ENCODE data around the gene ISM1.

The ISM1 gene

GRCh38 chr20:13220904-13221297, at the start of gene ISM1:
ISM1 (plus strand) TSS chr20:13221274; CDS start chr20:13221777, 503 bp downstream.
- DNase-seq (ENCODE audit: low spot score): no peak

DNA sequence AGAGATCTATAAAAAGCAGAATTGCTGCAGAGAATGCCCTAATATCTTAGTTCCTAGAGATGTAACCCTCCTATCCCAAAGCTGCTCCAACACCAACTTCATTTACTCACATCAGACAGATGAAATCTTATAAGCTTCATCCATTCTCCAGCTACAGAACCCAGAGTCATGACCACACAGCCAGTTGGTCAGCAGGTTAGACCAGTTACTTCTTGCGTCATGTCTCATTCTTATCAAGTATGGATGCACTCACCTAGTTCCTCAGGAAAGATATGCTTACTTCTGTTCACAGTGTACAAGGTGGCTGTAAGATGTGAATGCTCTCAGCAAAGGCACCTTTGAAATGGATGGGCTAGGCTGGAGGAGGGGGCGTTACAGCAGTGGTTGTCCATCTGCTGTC, 47.9 kb upstream of the ISM1 start:
- DNase-seq (ENCODE audit: low spot score): no peak

DNA sequence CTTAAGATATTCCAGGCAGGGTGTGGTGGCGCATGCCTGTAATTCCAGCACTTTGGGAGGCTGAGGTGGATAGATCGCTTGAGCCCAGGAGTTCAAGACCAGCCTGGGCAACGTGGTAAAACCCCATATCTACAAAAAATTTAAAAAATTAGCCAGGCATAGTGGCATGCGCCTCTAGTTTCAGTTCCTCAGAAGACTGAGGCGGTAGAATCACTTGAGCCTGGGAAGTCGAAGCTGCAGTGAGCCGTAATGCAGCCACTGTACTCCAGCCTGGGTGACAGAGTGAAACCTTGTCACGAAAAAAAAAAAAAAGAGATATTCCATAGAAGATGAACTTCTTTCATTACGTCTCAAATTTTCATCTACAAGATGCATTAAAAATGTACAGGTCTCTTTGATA, 46.7 kb upstream of the ISM1 start:
- no peak for DNase-seq (ENCODE audit: low spot score)

DNA sequence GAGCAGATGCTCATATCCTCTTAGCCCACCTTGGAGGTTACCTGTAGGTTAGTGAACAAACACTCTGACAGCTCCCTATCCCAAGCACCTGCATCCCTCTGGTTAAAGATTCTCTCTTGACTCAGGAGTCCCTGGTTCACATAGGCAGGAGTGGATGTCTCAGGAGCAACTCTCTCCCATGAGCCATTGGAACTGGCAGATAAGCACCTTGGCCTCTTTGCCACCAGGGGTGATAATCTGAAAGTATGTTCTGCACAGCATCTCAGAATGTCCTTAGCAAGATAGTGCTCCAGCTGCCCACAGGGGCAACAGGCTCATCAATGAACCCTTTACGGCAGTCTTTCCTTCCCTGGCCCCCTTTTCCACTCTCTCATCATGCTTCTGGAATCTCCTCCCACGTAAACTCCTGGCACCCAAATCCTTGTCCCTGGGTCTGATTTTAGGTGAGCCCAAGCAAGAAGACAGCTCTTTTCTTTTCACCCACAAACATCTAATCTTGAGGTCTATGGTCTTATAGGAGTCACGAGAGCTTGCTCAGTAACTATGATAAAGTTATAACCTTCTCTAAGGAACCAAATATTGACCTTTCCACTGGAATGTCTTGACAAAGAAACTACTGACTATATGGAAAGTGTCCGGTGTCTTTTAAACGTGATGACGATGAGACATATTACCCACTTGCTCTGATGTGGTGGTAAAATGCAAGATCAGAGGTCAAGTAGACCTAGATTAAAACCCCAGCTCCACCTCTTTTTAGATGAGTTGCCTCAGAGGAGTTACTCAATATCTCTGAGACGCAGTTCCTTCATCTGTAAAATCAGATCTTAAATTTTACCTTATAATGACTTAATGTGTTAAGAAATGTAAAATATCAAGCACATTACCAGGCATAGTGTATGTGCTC, 39.8 kb upstream of the ISM1 start:
- no peak for DNase-seq (ENCODE audit: low spot score)

DNA sequence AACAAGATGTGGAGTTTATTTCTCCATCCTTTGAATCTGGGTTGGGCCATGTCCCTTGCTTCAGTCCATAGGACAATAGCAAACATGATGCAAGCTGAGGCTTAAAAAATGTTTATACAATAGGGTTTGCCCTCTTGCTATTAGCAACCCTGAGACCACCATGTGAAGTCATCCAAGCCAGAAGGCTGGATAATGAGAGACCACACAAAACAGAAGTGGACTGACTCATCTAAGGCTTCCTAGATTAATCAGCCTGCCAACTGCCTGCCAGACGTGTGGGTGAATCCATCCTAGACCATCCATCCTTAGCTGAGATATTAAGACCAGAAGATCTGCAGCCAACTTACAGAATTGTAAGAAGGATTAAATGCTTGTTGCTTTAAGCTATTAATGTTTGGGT, 38.1 kb upstream of the ISM1 start:
- no peak for DNase-seq (ENCODE audit: low spot score)

- DNase-seq (ENCODE audit: low spot score): no peak
Measured at GRCh38 chr20:13186043-13186774, 34.9 kb upstream of the ISM1 start.

DNA sequence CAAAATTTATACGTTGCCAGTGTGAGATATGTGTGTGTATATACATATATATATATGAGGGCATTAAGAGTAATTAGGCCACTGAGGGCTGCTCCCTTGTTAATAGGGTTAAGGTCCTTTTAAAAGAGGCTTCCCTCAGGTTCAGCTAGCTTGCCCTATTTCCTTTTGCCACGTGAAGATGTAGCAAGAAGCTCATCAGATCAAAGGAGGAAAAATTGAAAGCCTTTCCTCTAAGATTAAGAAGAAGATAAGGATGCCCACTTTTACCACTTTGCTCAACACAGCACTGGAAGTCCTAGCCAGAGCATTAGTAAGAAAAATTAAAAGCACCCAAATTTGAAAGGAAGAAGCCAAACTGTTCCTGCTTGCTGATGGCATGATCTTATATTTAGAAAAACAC, 33.2 kb upstream of the ISM1 start:
- DNase-seq (ENCODE audit: low spot score): no peak

DNA sequence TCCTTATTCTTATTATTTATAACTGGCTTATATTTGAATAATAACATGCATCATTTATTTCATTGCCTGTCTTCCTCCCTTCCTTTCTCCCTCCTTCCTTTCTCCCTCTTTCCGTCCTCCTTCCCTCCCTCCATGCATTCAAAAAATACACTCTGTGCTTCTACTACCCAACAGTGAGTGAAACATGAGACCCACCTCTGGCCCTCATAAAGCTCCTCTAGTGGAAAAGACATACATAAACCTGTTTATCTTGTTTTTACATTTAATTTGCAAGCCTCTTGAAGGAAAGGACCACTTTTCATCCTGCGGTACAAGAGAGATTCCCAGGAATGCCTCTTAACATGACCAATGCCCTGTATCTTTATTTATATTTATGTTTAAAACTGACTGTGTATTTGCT, 21.8 kb upstream of the ISM1 start:
- DNase-seq (ENCODE audit: low spot score): no peak

GRCh38 chr20:13200767-13201500, 20.1 kb upstream of the ISM1 start:
- no peak for DNase-seq (ENCODE audit: low spot score)

GRCh38 chr20:13202565-13202964, 18.5 kb upstream of the ISM1 start:
- no peak for DNase-seq (ENCODE audit: low spot score)

DNA sequence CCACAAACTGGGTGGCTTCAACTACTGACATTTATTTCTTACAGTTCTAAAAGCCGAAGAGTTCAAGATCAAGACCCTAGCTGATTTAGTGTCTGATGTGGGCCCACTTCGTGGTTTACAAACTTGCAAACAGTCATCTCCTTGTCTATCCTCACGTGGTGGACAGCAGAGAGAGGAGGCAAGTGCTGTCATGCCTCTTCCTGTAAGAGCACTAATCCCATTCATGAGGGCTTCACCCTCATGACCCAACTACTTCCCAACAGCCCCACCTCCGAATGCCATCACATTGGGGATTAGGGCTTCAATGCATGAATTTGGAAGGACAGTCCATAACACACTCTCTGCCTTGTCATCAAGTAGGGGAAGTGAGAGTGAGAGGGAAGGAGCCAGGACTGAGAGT, 15.6 kb upstream of the ISM1 start:
- DNase-seq (ENCODE audit: low spot score): no peak

GRCh38 chr20:13205848-13206434, 15.1 kb upstream of the ISM1 start:
- no peak for DNase-seq (ENCODE audit: low spot score)

- no peak for DNase-seq (ENCODE audit: low spot score)
Measured at GRCh38 chr20:13207016-13207415, 14.1 kb upstream of the ISM1 start.

- no peak for DNase-seq (ENCODE audit: low spot score)
Measured at GRCh38 chr20:13211956-13212618, 9.0 kb upstream of the ISM1 start.

DNA sequence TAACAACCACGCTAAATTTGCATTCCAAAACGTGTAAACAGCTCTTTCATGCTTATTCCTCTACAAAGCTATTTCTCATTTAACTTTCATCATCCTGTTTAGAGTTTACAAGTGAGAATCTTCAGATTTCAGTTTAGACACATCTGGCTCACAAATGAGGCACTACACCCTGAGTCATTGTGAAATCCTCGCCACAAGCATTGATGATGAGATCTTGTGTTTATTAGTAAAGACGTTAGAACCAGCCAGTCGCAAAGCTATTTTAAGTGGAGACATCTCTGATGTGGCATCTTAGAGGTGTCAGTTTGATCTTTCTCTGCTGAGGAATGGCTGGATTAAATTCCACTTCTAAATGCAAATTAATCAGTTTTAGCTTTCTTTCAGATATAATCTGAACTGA, 8.3 kb upstream of the ISM1 start:
- DNase-seq (ENCODE audit: low spot score): no peak

- no peak for DNase-seq (ENCODE audit: low spot score)
Measured at GRCh38 chr20:13213335-13213734, 7.7 kb upstream of the ISM1 start.

- DNase-seq (ENCODE audit: low spot score): no peak
Measured at GRCh38 chr20:13216533-13216932, 4.5 kb upstream of the ISM1 start.

- DNase-seq (ENCODE audit: low spot score): no peak
Measured at GRCh38 chr20:13219327-13220193, 1.5 kb upstream of the ISM1 start.

- DNase-seq (ENCODE audit: low spot score): no peak
Measured at GRCh38 chr20:13220194-13220903, 725 bp upstream of the ISM1 start.

DNA sequence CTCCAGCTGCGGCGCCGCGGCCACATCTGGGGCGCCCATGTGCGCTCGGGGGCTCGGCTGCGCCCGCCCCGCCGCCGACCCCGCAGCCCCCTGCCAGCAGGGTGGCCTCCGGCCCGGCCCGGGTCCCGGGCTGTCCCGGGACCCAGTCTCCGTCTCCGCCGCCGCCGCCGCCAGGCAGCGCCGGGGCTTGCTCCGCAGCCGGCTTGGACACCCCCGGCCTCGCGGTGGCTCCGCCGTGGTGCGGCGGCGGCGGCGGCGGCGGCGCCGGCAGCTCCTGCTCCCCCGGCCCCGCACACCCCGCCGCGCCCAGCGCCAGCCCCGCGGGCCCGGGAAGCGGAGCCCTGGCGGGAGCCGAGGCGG, 219 bp downstream of the ISM1 start:
- DNase-seq (ENCODE audit: low spot score): no peak

Data from hepatic stellate cell (primary cell).